DMS 273 treated with DMSO at 0.1 percent for 48 hours (cell line): Measurements from ENCODE around the gene NNAT.
"Not testable (repeated sequence)": the region's sequence is repeated elsewhere in the genome, so short reads cannot be mapped to it uniquely, and the experiment has no call there.

Source experiments
- DNase-seq: peaks from one replicate; lab custom pipeline; 2025; lab: John Stamatoyannopoulos, UW

Gene NNAT

DNA sequence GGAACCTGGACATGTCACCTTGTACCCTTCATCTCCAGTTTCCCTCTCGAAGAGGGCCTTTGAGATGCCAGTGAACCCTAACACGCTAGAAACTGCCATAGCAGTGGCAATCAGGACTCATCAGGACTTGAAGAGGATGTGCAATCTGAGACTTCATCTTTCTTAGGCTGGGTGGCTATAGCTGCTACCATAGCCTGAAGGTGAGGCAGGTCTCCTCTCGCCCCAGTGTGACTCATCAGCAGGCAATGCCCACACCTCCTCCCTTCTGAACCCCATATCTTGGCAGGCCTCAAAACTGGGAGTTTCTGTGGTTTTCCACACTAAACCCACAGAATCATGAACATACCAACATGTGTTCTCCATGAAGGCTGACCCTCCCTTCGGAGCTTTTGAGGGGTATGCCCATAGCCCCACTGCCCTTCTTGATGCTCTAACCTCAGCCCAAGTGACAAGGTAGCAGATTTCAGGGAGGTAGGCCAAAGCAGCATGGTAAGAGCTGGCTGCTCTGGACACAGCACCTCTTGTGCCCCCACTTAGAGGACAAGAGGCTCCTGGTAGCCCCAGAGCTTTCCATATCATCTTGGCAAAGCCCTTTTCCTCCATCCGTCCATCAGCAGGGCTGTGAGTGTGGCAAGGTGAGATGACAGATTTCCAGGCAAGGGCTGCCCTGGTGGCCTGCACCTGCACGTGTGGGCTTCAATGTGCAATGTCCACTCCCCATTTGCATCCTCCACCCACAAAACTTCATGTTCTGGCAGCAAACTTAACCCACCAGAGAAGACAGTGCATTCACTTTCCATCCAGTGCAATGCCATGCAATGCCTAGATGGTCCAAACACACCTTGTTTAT, 4.0 kb downstream of the NNAT start:
- no peak for DNase-seq

- no peak for DNase-seq
These were observed 4.8 kb downstream of the NNAT start for GRCh38 chr20:37525810-37526209.

GRCh38 chr20:37526238-37526838, 5.3 kb downstream of the NNAT start:
- no peak for DNase-seq

DNA sequence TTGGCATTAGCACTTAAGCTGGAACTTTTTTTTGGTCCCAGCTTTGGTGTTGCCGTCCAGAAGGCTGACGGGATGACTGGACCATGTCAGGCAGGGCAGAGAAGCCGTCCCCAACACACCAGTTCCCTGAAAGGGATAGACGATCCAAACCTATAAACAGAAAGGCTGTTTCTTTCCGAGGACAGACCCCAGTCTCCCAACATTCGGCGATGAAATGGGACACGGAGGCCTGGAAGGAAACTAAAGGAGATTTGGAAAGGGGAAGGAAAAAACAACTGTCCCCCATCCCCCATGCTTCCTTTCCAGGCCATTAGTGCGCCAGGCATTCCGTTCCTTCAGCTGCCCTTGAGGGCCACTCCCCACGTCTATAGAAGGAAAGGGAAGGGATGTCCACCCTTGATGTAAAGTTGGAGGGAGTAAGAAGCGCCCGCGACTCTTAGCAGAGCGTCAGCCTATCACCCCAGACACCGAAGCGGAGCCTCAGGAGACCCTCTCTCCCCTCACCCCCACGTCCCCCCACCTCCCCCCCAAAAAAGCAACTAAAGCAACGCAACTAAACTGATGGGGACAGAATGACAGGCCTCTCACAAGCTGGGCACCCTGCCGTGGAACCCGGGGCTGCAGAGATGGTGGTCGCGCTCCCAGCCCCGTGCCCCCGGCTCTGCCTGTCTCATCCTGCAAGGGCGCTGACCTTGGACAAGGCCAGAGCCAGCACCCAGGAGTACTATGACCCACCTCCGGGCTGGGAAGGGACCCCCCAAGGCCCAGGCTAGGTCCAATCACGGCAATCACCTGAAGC, 6.0 kb downstream of the NNAT start:
- no peak for DNase-seq

GRCh38 chr20:37527638-37528445, 6.8 kb downstream of the NNAT start, which contains the start of gene BLCAP:
BLCAP (minus strand) TSS chr20:37527876; CDS start chr20:37519174, 8,702 bp downstream.
- DNase-seq, result peak; percentile 84

DNA sequence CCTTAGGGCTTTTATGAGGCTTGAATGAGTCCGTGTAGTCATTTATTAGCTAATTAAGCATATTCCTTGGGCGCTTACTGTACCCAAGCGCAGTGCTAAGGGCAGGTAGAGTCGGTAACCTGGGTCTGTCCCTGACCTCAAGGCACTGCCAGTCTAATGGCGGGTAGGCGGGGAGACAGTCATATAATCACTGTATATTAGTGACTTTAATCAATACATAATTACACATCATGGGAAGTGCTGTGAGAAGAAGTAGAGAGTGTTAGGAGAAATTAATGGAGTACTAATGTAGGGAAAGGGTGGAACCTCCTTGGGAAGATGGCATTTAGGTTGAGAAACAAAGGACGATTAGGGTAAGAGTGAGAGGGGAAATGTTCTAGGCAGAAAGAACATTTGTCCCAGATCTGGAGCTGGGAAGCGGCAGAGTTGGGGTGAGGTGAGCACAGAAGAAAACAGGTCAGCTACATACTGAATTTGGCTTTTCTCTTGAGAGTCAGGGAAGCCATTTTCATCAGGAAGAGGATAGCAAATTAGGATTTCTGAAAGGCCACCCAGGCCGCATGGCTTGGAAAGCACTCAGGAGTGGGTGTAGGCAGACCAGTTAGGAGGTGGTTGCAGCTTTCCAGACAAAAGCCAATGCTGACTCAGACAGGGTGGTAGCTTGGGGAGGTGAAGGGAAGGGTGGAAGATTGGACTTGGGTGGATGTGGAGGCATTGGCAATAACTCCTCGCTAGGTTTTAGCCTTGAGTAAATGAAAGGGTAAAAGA, 7.6 kb downstream of the NNAT start:
- DNase-seq, result no peak

DNA sequence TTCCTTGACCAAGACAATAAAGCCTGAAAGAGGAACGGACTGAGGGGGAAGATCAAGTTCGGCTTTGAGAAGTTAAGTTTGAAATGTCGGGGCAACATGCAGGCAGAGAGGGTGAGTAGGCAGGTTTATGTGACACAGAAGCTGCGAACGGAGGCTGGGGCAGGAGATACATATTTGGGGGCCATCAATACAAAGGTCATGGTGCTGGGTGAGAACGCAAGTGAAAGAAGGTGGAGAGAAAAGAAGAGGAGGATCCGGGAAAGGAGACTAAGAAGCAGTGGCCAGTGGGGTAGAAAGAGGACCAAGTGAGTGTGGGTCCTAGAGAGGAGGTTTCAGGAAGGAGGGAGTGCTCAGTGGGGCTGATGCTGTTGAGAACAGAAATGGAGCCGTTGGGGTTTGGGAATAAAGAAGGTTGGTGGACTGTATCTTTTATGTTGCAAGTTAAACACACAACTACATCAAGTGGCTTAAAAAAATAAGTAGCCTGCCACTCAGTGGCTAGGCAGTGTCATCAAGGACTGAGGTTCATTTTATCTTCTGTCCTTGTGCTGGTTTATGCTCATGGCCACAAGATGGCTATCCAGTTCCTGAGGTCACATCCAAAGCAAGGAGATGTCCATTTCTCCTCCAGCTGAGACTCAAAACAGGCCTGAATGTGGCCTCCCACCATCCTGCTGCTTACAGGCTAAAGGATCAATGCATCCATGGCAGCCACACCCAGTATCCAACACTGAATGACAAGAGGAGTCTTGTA, 8.3 kb downstream of the NNAT start:
- DNase-seq, result no peak

DNA sequence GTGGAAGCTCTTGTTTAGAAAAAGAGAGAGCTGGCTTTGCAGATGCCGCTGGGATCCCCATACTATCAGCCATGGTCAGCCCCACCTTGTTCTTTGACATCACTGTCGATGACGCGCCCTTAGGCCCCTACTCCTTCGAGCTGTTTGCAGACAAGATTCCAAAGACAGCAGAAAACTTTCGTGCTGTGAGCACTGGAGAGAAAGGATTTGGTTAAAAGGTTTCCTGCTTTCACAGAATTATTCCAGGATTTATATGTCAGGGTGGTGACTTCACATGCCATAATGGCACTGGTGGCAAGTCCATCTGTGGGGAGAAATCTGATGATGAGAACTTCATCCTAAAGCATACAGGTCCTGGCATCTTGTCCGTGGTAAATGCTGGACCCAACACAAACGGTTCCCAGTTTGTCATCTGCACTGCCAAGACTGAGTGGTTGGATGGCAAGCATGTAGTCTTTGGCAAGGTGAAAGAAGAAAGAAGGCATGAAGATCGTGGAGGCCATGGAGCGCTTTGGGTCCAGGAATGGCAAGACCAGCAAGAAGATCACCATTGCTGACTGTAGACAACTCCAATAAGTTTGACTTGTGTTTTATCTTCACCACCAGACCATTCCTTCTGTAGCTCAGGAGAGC, 9.0 kb downstream of the NNAT start:
- DNase-seq, result no peak

GRCh38 chr20:37530696-37531095, 9.6 kb downstream of the NNAT start:
- DNase-seq, result no peak

- no peak for DNase-seq
These were observed 10.8 kb downstream of the NNAT start for GRCh38 chr20:37531856-37532255.

GRCh38 chr20:37533154-37533715, 12.2 kb downstream of the NNAT start:
- DNase-seq, result no peak

DNA sequence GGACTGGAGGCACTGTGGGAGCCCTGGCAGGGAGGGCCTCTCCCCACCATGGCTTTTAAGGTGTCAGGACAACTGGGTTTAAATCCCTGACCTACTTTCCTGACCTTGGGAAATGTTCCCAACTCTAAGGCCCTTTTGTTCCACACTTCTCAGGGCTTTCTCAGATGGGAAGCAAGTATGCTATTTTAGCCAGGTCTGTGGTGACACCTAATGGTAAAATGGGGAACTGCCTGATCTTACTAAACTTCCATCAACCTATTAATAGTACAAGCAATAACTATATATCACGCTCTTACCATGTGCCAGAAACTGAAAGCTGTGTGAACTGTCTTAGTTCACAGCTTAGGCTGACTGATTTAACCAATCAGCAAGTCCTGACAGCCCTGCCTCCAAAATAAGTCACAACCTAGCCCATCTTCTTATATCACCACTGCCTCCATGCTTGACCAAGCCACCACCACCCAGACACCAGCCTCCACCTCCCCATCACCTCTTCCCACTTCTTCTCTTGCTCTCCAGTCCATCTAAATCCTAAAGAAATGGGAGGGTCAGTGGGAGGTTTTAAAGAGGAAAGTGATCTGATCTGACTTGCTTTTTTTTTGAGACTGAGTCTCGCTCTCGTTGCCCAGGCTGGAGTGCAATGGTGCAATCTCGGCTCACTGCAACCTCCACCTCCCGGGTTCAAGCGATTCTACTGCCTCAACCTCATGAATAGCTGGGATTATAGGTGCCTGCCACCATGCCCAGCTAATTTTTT, 13.5 kb downstream of the NNAT start:
- DNase-seq, result peak; percentile 67

DNA sequence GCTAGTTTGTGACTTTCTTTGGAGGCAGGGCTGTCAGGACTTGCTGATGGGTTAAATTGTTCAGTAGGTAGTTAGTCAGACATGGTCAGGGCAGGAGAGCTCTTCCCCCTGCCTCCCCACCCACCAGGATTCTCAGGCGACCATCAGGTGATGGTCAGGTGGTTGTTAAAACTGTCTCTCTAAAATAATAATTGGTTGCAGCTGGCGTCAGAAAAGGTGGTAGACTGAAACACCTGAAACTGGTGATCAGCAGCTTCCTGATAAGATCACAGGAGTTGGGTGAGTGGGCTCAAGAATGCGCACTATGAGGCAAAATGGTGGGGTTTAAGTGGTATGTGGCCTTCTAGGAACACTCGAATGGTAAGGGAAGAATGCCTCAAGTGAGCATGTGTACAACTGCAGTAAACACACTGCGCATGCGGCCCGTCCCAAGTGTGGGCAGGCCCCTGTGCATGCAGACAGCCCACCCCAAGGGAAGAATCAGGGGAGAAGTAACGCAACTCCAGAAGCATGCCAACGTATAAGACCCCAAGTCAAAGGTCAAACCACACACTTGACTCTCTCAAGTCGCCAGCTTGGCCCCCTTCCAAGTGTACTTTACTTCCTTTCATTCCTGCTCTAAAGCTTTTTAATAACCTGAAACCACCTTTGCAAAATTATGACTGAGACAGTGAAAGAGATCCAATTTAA, 14.5 kb downstream of the NNAT start:
- no peak for DNase-seq

- no peak for DNase-seq
These were observed 16.5 kb downstream of the NNAT start for GRCh38 chr20:37537505-37537904.

GRCh38 chr20:37538003-37538402, 17.0 kb downstream of the NNAT start:
- no peak for DNase-seq

DNA sequence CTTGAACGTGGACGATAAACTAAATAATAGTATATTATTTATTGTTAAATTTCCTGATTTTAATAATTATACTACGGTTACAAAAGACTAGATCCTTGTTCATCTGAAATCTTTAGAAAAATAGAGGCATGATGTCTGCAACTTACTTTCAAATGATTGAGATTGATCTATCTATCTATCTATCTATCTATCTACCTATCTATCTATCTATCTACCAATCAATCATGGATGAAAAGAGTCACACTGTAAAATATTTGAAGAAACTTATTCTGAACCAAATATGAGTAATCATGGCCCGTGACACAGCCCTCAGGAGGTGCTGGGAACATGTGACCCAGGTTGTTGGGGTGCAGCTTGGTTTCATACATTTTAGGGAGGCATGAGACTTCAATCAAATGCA, 18.4 kb downstream of the NNAT start:
- DNase-seq, result no peak

DNA sequence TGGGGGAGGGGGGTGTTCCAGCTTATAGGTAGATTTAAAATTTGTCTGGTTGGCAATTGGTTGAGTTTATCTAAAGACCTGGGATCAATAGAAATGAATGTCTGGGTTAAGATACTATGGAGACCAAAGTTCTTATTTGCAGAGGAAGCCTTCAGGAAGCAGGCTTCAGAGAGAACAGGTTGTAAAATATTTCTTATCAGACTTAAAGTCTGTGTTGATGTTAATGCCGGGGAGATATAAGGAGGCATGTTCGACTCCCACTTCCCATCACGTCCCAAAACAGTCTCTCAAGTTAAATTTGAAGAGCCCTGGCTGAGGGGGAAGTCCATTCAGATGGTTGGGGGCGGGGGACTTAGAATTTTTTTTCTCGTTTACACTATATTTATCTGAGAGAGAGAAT, 19.0 kb downstream of the NNAT start:
- DNase-seq, result no peak

- DNase-seq, result not testable (repeated sequence)
These were observed 19.8 kb downstream of the NNAT start for GRCh38 chr20:37540838-37541237.
